Epidermal melanocyte (primary cell): ENCODE data around the gene PRTG.
"Not testable (repeated sequence)": the region's sequence is repeated elsewhere in the genome, so short reads cannot be mapped to it uniquely, and the experiment has no call there.

Experiments used
- DNase-seq: peaks from one replicate; pipeline ENCODE4 v3.0.0; 2011; ENCODE audit warnings: low spot score; ENCODE audit not compliant: insufficient read length

Gene PRTG

DNA sequence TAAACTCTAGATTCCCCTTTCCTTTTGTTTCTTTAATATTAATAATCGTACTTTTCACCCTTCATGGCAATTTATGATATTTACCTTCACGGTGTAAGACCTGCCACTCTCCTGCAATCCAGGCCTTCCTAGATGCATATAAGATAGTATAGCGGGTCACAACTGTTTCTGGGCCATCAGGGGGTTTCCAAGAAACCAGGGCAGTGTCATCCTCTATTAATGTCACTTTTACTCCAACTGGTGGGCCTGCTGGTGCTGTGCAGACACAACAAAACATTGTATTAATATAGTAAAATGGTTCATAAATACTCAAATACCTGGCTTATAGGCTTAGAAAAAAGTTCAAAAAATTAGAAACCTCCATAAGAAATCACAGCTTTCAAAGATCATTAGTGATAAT lies 105.9 kb downstream of the PRTG start:
- no peak for DNase-seq

GRCh38 chr15:55633731-55634130 lies 109.2 kb downstream of the PRTG start:
- no peak for DNase-seq

- no peak for DNase-seq
These were observed 110.5 kb downstream of the PRTG start for GRCh38 chr15:55632434-55632833.

DNA sequence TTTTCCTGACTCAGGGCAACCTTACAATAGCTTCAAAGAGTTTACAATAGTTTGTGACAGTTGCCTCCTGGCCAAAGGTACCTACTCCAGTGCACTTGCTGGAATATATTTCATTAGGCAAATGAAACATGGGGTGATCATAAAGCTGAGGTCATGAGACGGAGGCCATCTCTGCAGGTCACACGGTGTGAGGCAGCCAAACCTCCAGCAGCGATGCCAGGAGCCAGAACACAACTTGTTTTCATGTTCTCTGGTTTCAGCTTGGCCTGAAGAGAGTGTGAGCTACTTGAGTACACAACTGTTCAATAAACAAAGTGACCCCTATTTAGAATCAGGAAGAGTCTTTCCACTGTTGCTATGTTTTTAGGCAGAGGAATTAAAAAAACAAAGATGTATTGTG lies 112.1 kb downstream of the PRTG start:
- no peak for DNase-seq

DNA sequence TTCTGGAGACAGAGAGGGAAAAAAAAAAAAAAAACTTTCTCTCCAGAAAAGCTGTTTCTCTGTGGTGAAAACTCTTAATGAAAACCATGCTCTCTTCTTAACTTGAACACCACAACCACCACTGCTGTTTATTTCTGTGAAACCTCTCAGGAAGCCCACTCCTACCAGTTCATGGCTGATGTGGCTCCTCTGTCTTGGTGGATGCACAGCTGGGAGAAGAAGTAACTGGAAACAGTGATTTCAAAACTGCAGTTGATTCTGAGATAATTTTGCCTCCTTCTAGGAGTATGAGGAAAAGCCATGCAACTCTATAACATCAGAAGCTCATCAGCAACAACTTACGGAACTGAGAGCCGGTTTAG lies 114.6 kb downstream of the PRTG start:
- DNase-seq, result no peak

DNA sequence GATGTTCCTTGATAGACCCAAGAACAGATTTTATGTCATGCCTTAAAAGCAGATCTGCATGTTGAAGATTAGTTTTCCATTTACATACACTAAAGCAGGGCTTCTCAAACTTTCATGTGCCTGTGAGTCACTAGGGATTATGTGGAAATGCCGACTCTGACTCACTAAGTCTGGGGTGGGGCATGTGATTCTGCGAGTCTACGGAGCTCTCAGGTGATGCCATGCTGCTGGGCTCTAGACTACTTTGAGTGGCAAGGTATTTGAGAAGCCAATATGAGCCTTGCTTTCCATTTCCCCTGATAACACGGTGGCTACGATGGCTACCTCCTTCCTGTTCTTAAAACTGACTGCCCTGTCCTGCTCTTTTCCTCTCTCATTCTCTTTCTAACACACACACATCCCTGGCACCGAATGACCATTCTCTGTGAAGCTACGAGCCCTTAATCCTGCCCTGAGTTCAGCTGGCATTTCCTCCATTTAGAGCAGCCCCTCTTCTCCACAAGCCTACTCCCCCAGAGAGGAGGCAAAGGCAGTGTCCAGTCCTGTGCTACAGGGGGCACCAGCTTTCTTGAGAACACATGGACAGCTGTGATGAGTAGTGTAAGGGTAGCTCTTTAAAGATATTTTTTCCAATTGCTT lies 115.1 kb downstream of the PRTG start:
- DNase-seq, result no peak

DNA sequence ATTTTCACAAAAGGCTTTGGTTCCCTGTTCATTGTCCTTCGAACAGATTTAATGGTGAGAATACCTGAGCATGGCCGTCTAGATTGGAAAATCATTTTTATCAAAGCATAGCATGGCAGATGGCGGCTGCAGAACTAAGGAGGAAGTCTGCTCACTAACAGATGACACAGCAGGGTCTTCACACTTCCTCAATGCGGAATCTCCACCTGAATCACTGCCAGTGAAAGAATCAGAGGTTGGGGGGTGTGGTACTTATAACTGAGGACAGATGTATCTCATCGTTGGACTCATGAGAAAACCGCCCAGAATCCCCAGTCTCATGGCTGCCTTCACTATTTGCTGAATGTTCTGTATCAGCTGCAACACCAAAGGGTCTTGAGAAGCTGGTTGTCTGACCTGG lies 123.2 kb downstream of the PRTG start:
- DNase-seq, result no peak

DNA sequence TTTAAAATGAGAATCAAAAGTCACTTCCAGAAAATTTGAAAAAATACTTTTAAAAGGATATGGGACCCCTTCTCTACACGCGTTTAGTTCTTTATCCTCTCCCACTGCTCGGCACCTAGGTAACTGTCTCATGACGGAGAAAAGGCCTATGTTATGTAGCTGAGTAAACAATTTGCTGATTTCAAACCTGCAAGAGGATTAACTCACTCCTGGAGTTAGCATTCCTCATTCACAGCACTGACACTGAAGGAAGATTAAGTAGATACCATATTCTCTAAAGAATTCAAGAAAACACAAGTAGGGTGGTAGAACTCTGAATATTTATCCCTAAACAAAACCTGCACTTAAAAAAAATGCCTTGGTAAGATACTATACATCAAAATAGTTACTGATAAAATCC lies 124.6 kb downstream of the PRTG start:
- no peak for DNase-seq

DNA sequence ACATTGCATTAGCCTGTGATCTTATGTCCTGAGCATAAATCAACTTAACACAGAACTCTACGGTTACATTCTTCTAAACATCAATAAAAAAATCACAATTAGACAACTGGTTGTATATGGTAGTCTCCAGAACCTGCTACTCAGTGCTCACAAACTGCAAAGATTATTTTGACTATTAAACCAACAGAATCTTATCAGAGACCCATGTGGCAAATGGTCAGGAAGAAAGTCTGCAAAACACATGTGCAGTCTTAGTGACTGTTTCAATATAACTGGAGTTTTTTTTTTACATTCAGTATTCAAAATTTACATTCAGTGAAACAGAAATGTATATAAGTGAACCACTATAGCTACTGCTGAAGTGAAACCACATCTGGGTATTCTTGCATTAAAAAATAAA lies 127.5 kb downstream of the PRTG start:
- no peak for DNase-seq

GRCh38 chr15:55613727-55614126 lies 129.2 kb downstream of the PRTG start:
- no peak for DNase-seq

DNA sequence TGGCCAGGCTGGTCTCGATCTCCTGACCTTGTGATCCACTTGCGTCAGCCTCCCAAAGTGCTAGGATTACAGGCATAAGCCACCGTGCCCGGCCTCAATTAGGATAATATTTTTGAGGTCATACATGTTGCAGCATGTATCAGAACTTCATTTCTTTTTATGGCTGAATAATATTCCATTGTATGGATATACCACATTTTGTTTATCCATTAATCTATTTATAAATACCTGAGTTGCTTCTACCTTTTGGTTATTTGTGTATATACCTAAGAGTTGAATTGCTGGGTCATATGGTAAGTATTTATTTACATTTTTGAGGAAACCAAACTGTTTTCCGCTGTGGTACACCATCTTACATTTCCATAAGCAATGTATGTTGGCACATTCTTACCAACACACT lies 136.7 kb downstream of the PRTG start:
- DNase-seq, result no peak

DNA sequence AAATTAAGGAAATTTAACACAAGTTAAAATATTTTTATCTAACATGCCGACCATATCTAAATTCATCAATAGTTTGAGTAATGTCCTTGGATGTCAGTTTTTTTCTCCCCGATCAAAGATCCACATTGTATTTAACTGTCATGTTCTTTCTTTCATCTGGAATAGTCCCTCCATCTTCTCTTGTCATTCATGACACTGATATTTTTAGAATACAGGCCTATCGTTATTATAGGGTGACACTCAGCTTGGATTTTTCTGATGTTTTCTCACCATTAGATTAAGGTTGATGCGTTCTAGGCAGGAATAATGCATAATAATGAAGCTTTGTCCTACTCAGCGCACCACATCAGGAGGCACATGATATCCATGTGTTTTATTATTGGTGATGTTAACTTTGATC lies 141.6 kb downstream of the PRTG start:
- DNase-seq, result no peak

- DNase-seq, result no peak
These were observed 143.5 kb downstream of the PRTG start for GRCh38 chr15:55599439-55599838.

DNA sequence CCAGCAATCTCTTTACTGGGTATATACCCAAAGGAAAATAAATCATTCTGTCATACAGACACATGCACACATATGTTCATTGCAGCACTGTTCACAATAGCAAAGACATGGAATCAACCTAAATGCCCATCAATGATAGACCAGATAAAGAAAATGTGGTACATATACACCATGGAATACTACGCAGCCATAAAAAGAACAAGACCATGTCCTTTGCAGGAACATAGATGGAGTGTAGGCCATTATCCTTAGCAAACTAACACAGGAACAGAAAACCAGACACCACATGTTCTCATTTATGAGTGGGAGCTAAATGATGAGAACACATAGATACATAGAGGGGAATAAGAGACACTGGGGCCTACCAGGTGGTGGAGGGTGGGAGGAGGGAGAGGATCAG lies 149.9 kb downstream of the PRTG start:
- DNase-seq, result not testable (repeated sequence)

DNA sequence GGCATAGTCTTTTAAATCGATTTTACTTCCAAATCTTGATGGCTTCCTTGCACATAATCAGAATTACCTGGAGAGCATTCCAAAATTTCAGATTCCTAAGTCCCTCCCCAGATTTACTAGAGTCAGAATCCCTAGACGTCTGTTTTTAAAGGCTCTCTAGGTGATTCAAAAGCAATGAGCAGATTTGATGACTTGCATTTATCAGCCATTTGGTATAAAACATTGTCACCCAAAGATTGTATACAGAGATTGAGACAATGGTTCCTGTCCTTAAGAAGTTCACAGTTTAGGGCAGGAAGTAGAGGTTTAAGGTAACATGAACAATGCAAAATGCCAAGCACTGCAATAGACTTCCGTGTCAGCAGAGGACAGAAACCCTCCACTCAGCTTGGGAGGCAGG lies 152.2 kb downstream of the PRTG start:
- no peak for DNase-seq

DNA sequence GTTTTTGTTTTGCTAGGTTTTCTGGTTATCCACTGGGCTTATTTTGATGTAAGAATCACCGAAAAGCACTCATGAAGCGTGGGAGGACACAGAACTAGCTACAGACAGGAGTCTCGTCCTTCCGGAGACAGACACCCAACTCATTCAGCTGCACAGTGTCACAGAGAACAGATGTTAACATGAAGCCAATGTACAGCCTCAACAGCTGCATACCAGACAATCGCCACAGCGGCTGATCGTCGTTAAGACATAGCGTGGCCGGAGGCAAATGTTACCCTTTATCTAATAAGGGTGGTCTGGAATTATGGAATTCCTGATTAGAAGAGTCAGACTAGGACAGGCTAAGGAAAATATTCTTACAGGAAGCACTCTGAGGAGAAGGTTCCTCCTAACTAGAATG lies 153.7 kb downstream of the PRTG start:
- DNase-seq, result no peak

- DNase-seq, result no peak
These were observed 154.2 kb downstream of the PRTG start for GRCh38 chr15:55588815-55589115.

DNA sequence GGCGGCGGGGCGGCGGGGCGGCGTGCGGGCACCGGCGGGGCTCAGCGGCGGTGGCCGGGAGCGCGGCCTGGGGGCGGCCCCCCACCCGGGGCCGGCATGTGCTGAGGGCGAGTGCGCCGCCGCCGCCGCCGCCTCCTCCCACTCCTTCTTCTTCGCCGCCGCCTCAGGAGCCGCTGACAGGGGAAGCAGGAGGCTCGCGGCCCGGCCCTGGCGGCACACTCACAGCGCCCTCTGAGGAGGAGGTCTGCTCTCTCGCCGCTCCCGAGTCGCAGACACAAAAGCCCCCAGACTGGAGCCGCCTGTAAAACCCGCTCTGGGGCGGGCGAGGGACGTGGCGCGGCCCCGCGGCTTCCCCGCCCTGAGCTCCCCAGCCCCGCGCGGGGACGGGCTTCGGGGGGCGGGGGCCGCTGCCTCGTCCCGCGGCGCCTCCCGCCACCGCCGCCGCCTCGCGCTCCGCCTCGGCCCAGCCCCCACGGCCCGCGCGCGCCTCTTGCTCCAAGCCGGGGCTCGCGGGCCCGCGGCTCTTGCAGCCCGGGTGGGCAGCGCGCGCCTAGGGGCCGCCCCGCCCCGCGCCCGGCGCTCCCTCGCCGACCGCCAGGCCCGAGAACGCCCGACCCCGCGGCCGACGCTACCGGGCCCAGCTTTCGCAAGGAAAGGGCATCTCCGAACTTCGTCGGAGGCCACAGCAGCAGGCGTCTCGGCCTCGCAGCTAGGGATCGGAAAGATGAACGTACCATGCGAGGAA lies 154.7 kb downstream of the PRTG start, which contains the start of gene PYGO1:
Gene PYGO1 (minus strand): TSS at position 276 of the 745 bp plus-strand sequence. CDS start 462 bp downstream, outside the sequence.
- DNase-seq, result peak; percentile 70

DNA sequence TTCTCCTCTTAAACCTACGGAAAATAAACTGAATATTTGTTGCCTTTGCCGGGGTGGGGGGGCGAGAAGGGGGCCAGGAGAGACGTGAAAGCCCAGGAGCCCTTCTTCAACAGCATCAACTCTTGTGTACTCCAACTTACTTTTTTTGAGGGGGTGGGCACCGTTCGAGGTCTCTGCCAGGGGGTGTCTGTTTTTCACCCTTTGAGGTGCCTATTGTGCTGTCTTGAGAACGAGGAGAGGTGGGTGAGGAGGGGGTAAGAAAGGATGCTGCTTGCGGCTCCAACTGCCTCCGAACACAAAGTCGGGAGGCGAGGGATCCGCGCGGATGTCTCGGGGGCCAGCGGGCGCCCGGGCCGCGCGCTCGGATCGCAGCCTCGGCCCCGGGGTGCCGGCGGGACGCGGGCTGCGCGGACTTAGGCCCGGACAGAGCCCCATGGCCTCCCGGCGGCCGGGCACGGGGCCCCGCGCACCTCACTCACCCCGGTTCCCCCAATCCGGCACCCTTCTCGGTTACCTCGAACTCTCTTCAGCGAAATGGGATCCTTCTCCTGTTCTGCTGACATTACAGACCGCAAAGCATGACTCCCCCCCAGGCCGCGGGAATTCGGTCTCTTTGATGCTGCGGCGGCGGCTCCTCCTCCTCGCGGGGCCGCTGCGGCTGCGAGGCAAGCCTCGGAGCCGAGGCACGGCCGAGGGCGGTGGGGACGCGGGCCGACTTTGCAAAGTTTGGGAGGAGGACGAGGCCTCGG lies 155.5 kb downstream of the PRTG start:
- peak; percentile 43 for DNase-seq

DNA sequence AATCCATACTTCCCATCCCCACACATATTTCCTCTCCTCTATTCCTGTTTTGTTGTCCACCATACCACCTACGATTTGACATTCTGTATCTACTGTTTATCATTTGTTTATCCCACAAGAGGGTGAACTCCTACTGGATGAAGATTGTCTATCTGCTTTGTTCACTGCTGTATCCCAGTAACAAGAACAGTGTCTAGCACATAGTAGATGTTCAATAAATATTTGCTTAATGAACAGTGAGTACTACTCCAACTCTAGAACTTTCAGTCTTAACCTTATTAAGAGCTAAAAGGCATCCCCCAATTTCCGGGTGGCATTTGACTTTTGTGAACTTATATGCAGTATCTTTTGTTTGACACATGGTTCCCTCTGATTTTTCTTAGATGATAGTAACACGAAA lies 156.1 kb downstream of the PRTG start:
- DNase-seq, result no peak

DNA sequence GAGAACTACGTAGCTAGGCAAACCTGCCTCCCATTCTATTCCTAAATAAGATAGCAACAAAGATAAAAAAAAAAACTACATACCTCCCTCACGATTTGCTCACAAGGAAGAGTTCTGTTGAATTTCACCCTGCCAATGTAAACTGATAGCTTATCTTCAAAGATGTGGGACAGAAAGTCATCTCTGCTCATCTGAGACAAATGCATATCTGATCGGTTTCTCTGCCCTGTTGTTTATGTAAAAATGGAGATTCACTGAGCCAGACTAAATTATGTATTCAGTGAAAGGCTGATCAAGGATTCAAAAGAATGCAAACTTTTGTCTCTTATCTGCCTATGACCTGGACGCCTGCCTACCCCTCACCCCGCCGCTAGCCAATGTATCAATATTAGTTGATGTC lies 166.0 kb downstream of the PRTG start:
- DNase-seq, result no peak

DNA sequence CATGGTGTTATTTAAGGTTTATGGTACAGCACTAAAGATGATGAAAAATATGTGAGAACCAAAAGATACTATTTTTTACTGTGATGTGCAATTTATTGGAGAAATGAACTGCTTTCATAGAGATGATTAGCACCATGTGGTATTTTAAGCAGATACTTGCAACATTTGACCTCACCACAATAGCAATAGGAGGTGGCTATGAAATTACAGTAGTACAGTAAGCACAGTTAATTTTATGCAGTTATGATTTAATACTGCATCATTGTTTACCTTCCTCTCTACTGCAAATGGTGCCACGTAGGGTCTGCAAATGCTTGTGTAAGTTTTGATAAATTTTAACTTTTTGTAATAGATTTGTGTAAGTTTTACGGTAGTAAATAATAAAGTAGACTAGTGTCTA lies 168.9 kb downstream of the PRTG start:
- DNase-seq, result no peak

DNA sequence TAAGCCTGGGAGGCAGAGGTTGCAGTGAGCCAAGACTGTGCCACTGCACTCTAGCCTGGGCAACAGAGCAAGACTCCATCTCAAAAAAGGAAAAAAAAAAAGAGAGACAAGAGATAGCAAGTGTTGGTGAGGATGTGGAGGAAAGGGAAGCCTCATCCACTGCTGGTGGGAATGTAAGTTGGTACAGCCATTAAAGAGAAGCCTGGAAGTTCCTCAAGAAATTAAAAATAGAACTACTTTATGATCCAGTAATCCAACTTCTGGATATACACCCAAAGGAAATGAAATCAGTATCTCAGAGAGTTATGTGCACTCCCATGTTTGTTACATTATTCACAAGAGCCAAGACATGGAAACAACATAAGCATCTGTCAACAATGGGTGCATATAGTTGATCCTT lies 169.7 kb downstream of the PRTG start:
- DNase-seq, result no peak
